IMR-90 (cell line): ENCODE measurements around the gene HMG20A. TPM values are rescaled to one million over a fixed set of nuclear protein-coding genes. Genes with fewer than 3 reads are reported as not detected.

ENCODE experiments used
- ATAC-seq: fragments of 200-7000 bp; cut with Tn5 transposase; 2 replicates; pipeline ENCODE4 v1.9.1; 2020; ENCODE audit warnings: low read depth, mild to moderate bottlenecking, moderate library complexity
- BruUV-seq: library from RNA; stranded (reverse); fragments of 400-500 nt; replicated peaks from 2 replicates; lab custom pipeline; 2021; lab: Mats Ljungman, UMichigan
- CTCF ChIA-PET: fragments of 300-600 bp; formaldehyde crosslinking; extraction: SDS; loops from one replicate; lab custom pipeline; 2021; ENCODE audit warnings: antibody characterized with exemption; lab: Yijun Ruan, JAX
- POLR2A ChIA-PET: fragments of 300-600 bp; sonication (Branson Sonifier 250); formaldehyde crosslinking; loops from one replicate; lab custom pipeline; 2022; ENCODE audit warnings: antibody characterized with exemption; ENCODE audit not compliant: unreplicated experiment; lab: Charles Lee
- DNase-seq: peaks from one replicate; pipeline ENCODE4 v3.0.0; 2013
- H2AFZ ChIP-seq: replicated peaks from 2 replicates; pipeline ENCODE3; 2013; ENCODE audit warnings: low read length, mild to moderate bottlenecking; ENCODE audit not compliant: poor library complexity
- H2AK5ac ChIP-seq: 2 replicates; pipeline ENCODE4 v1.6.1; 2013; ENCODE audit warnings: low read depth, low read length, inconsistent platforms
- H2AK9ac ChIP-seq: replicated peaks from 2 replicates; pipeline ENCODE3; 2013; ENCODE audit warnings: mild to moderate bottlenecking, low read depth, low read length, moderate library complexity; ENCODE audit not compliant: poor library complexity
- H2BK120ac ChIP-seq: 2 replicates; pipeline ENCODE4 v1.6.1; 2013; ENCODE audit warnings: low read depth, low read length, inconsistent platforms
- H2BK15ac ChIP-seq: 3 replicates; pipeline ENCODE4 v1.6.1; 2013; ENCODE audit warnings: low read depth, low read length, inconsistent platforms
- H2BK20ac ChIP-seq: 2 replicates; pipeline ENCODE4 v1.6.1; 2013; ENCODE audit warnings: low read depth, mild to moderate bottlenecking, inconsistent platforms, low read length, moderate library complexity
- H2BK5ac ChIP-seq: 2 replicates; pipeline ENCODE4 v1.6.1; 2013; ENCODE audit warnings: mild to moderate bottlenecking, low read depth, low read length, inconsistent platforms; ENCODE audit not compliant: poor library complexity, severe bottlenecking
- H3K14ac ChIP-seq: replicated peaks from 2 replicates; pipeline ENCODE4 v1.6.1; 2013; ENCODE audit warnings: low read depth, low read length, inconsistent platforms
- H3K18ac ChIP-seq: 2 replicates; pipeline ENCODE4 v1.6.1; 2013; ENCODE audit warnings: low read depth, low read length, control low read depth
- H3K23ac ChIP-seq: 2 replicates; pipeline ENCODE4 v1.6.1; 2013; ENCODE audit warnings: low read depth, low read length, inconsistent platforms
- H3K27ac ChIP-seq: 2 replicates; pipeline ENCODE4 v1.5.1; 2013; ENCODE audit warnings: mild to moderate bottlenecking, control low read depth, low read length; ENCODE audit not compliant: insufficient read depth
- H3K27me3 ChIP-seq: 2 replicates; pipeline ENCODE4 v1.6.1; 2013; ENCODE audit warnings: low read length; ENCODE audit not compliant: control insufficient read depth, insufficient read depth
- H3K36me3 ChIP-seq: 2 replicates; pipeline ENCODE4 v1.6.1; 2013; ENCODE audit warnings: low read length, mixed read lengths; ENCODE audit not compliant: control insufficient read depth, insufficient read depth
- H3K4ac ChIP-seq: 2 replicates; pipeline ENCODE4 v1.6.1; 2013; ENCODE audit warnings: low read depth, low read length, inconsistent platforms
- H3K4me1 ChIP-seq: 2 replicates; pipeline ENCODE4 v1.6.1; 2013; ENCODE audit warnings: low read length, mixed read lengths; ENCODE audit not compliant: control insufficient read depth, insufficient read depth
- H3K4me2 ChIP-seq: 2 replicates; pipeline ENCODE4 v1.6.1; 2013; ENCODE audit warnings: low read depth, mild to moderate bottlenecking, control low read depth, low read length, moderate library complexity
- H3K4me3 ChIP-seq: 2 replicates; pipeline ENCODE4 v1.5.1; 2013; ENCODE audit warnings: low read depth, mild to moderate bottlenecking, control low read depth, low read length, moderate library complexity; ENCODE audit not compliant: insufficient read depth
- H3K56ac ChIP-seq: 2 replicates; pipeline ENCODE4 v1.6.1; 2013; ENCODE audit warnings: low read length, inconsistent platforms; ENCODE audit not compliant: insufficient read depth; ENCODE audit errors: extremely low read depth
- H3K79me1 ChIP-seq, 2 experiments: 2 replicates each; pipeline ENCODE4 v1.6.1; 2013; ENCODE audit warnings: low read length in 2 of 2, inconsistent platforms in 1 of 2, low read depth in 1 of 2
- H3K9ac ChIP-seq: 2 replicates; pipeline ENCODE4 v1.6.1; 2013; ENCODE audit warnings: low read depth, low read length, control low read depth
- H3K9me1 ChIP-seq: 2 replicates; pipeline ENCODE4 v1.6.1; 2013; ENCODE audit warnings: low read length, inconsistent platforms; ENCODE audit not compliant: insufficient read depth
- H3K9me3 ChIP-seq: 2 replicates; pipeline ENCODE4 v1.6.1; 2013; ENCODE audit warnings: low read length; ENCODE audit not compliant: control insufficient read depth, insufficient read depth
- H4K20me1 ChIP-seq: 2 replicates; pipeline ENCODE4 v1.6.1; 2013; ENCODE audit warnings: low read length, inconsistent platforms; ENCODE audit not compliant: insufficient read depth
- H4K5ac ChIP-seq: 2 replicates; pipeline ENCODE4 v1.6.1; 2013; ENCODE audit warnings: mild to moderate bottlenecking, low read depth, low read length, control low read depth
- H4K8ac ChIP-seq, 2 experiments: 2 replicates each; pipeline ENCODE4 v1.6.1; 2013; ENCODE audit warnings: low read depth in 2 of 2, low read length in 2 of 2, control low read depth in 1 of 2, inconsistent platforms in 1 of 2
- H4K91ac ChIP-seq: 2 replicates; pipeline ENCODE4 v1.6.1; 2013; ENCODE audit warnings: low read depth, low read length, inconsistent platforms; ENCODE audit not compliant: insufficient read depth
- BHLHE40 ChIP-seq: fragments of 150-350 bp; IDR thresholded peaks from 2 replicates; pipeline ENCODE4 v1.6.1; 2016; ENCODE audit warnings: mild to moderate bottlenecking, low read depth, low read length
- CEBPB ChIP-seq: IDR thresholded peaks from 2 replicates; pipeline ENCODE4 v1.6.1; 2012; ENCODE audit warnings: low read depth, low read length, improper control_type of control experiment
- MAZ ChIP-seq: IDR thresholded peaks from 2 replicates; pipeline ENCODE4 v1.6.1; 2012; ENCODE audit warnings: low read depth, mild to moderate bottlenecking, low read length, improper control_type of control experiment, moderate library complexity, borderline replicate concordance
- MXI1 ChIP-seq: IDR thresholded peaks from 2 replicates; pipeline ENCODE4 v1.6.1; 2012; ENCODE audit warnings: low read depth, mild to moderate bottlenecking, low read length, moderate library complexity, borderline replicate concordance
- NFE2L2 ChIP-seq: fragments of 150-350 bp; IDR thresholded peaks from 2 replicates; pipeline ENCODE4 v1.6.1; 2016; ENCODE audit warnings: low read depth, mild to moderate bottlenecking, low read length
- POLR2A ChIP-seq: IDR thresholded peaks from 2 replicates; pipeline ENCODE4 v1.6.1; 2012; ENCODE audit warnings: mild to moderate bottlenecking, low read depth, low read length
- RCOR1 ChIP-seq: IDR thresholded peaks from 2 replicates; pipeline ENCODE4 v1.6.1; 2012; ENCODE audit warnings: mild to moderate bottlenecking, low read length, improper control_type of control experiment; ENCODE audit not compliant: insufficient replicate concordance
- RFX5 ChIP-seq: IDR thresholded peaks from 2 replicates; pipeline ENCODE4 v1.8.0; 2012; ENCODE audit warnings: low read depth, mild to moderate bottlenecking, low read length, moderate library complexity
- SMC3 ChIP-seq: fragments of 150-350 bp; IDR thresholded peaks from 2 replicates; pipeline ENCODE4 v1.6.1; 2016; ENCODE audit warnings: low read depth, mild to moderate bottlenecking, antibody characterized with exemption, low read length, moderate library complexity
- WGBS, 2 experiments: methylation state at CpG; one replicate each; pipeline versions ENCODE4 v1.1.5 to v1.1.7; 2013; ENCODE audit warnings: missing lambda C conversion rate in 2 of 2; ENCODE audit not compliant: insufficient read length in 1 of 2; ENCODE audit errors: extremely low coverage in 2 of 2; 5-methylcytosine and 5-hydroxymethylcytosine counted together
- dilution Hi-C: fragments of 300-500 bp; cut with HindIII; formaldehyde crosslinking; loops from one replicate; pipeline ENCODE4 v1.14.3; 2018; ENCODE audit warnings: low sequenced_read_pairs; ENCODE audit not compliant: unreplicated experiment
- in situ Hi-C: fragments of 300-500 bp; cut with MboI; formaldehyde crosslinking; loops from 3 replicates; pipeline ENCODE4 v1.14.3; 2019; ENCODE audit warnings: low sequenced_read_pairs, inconsistent platforms, mixed read lengths
- intact Hi-C: fragments of 100-400 bp; cut with micrococcal nuclease; formaldehyde crosslinking; loops from 2 replicates; pipeline ENCODE4 v1.10.0; 2022
- polyA plus RNA-seq, 3 experiments: library from polyadenylated mRNA; depleted of rRNA; stranded (reverse); fragments of >200 nt; gene quantifications; 2 replicates each; pipeline ENCODE4 v1.2.3, GENCODE V29; 2012; ENCODE audit warnings: low replicate concordance in 1 of 3
- total RNA-seq: library from RNA; depleted of rRNA; stranded (reverse); fragments of >200 nt; gene quantifications from 2 replicates; pipeline ENCODE4 v1.2.3, GENCODE V29; 2012
- TF ChIP-seq, protein P1 (sequence below): fragments of 150-350 bp; IDR thresholded peaks from 2 replicates; pipeline ENCODE4 v1.6.1; 2016; ENCODE audit warnings: low read depth, mild to moderate bottlenecking, low read length, moderate library complexity, borderline replicate concordance

HMG20A gene
- total and polyA plus RNA-seq, 2 of the 4 experiments (the other 2 are of a cell fraction) = 22.3 to 25.3 TPM

DNA sequence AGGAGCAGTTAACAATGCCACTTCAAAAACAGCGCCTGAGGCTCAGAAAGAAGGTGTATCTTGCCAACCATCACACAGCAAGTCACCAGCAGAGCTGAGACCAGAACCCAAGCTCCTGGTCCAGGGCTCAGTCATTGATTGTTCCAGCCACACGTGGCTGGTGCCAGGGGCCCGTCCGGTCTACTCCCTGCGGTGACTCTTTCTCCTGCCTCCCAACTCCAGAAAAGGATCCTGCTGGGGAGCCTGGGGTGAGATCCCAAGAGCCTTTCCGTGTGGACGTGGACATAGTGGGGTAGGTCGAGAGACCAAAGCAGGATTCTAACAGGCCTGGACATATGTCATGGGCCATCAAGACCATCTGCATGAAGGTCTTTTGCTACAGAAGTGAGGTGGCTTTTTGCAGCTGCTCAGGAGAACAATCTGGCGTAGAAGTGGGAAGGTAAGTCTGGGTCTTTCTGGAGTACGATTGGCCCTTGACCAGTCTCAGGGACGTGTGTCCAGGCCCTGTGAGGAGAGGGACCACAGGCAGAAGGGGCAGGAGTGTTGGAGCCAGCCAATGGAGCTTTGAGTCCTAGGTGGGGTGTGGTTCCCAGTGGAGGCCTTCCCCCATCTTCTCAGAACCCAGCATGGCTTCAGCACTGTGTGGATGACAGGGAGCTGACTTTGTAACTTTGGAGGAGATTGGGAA lies 105.4 kb downstream of the HMG20A start:
- no TSS peak for BruUV-seq
- CTCF ChIA-PET = no interaction called here
- POLR2A ChIA-PET = no interaction called here

More for the DNA sequence above, 105.4 kb downstream of the HMG20A start:
- Histone ChIP-seq H3K9me1 (peaks cover 16% of the 10 kb centered on the region), H3K9me3 (no peaks in the 10 kb centered on the region), H4K20me1 (no peaks in the 10 kb centered on the region), H3K4me1 (peaks cover 17% of the 10 kb centered on the region), H2AK9ac (no peak overlapping the region), H3K14ac (peak overlapping the region; percentile 68; the same call in 1 of the 2 replicates), H3K4me2 (no peak overlapping the region), H3K9ac (no peak overlapping the region), H3K4ac (peak overlapping the region; percentile 99), H3K27me3 (no peaks in the 10 kb centered on the region; the same call in 1 of the 2 replicates), H3K36me3 (no peaks in the 10 kb centered on the region), H2BK5ac (no peak overlapping the region), H2AFZ (peak overlapping the region; percentile 14), H4K5ac (peak overlapping the region; percentile 90; the same call in 1 of the 2 replicates), H3K4me3 (no peak overlapping the region), H3K56ac (no peak overlapping the region), H3K23ac (no peak overlapping the region), H3K27ac (no peak overlapping the region), H2AK5ac (peak overlapping the region; percentile 80), H2BK20ac (peak overlapping the region; percentile 99; the same call in 1 of the 2 replicates), H3K18ac (peak overlapping the region; percentile 95; the same call in 1 of the 2 replicates), H2BK15ac (peak overlapping the region; percentile 69; the same call in 2 of the 3 replicates), H4K91ac (peak overlapping the region; percentile 94), H4K8ac (peak overlapping the region; percentile 72 to 94; a peak in 2 of 4 replicates), H3K79me1 (no peaks in the 10 kb centered on the region; a peak in 1 of 4 replicates), H2BK120ac (peak overlapping the region; percentile 99)
- dilution Hi-C loops (no loop called here), intact Hi-C loops (no loop called here), in situ Hi-C loops (no loop called here)
- no peak for ATAC-seq
- WGBS, 2 experiments = 83% methylated on average over 2 of the region's 11 CpGs; no CpG with 5 or more reads in 1 of the 2 experiments
- TF ChIP-seq, protein P1, sequence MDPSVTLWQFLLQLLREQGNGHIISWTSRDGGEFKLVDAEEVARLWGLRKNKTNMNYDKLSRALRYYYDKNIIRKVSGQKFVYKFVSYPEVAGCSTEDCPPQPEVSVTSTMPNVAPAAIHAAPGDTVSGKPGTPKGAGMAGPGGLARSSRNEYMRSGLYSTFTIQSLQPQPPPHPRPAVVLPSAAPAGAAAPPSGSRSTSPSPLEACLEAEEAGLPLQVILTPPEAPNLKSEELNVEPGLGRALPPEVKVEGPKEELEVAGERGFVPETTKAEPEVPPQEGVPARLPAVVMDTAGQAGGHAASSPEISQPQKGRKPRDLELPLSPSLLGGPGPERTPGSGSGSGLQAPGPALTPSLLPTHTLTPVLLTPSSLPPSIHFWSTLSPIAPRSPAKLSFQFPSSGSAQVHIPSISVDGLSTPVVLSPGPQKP = no peak
- TF ChIP-seq NFE2L2 = no peak
- TF ChIP-seq MXI1 = no peak
- TF ChIP-seq MAZ = no peak
- no peak for TF ChIP-seq CEBPB
- no peak for TF ChIP-seq BHLHE40
- no peak for TF ChIP-seq RCOR1
- TF ChIP-seq RFX5 = no peak
- TF ChIP-seq POLR2A = no peak
- TF ChIP-seq SMC3 = no peak
- no peak for DNase-seq
